Measurements from ENCODE around the gene UBE2L6.
A peak's percentile ranks its signal among the peaks of the same experiment; 100 is the strongest.
"Not testable (repeated sequence)": the region's sequence is repeated elsewhere in the genome, so short reads cannot be mapped to it uniquely, and the experiment has no call there.

The UBE2L6 gene

GRCh38 chr11:57544566-57544965, 22.9 kb downstream of the UBE2L6 start:
- DNase-seq (ENCODE audit: insufficient read length, low spot score) (peak; percentile 95), FAIRE-seq (peak; percentile 92)
- no peak for TF ChIP-seq CTCF (IDR thresholded peaks at IDR 0.05; ENCODE audit: insufficient read depth, missing control alignments)

- no peak for TF ChIP-seq CTCF (IDR thresholded peaks at IDR 0.05; ENCODE audit: insufficient read depth, missing control alignments)
- DNase-seq (ENCODE audit: insufficient read length, low spot score) (no peak), FAIRE-seq (no peak)
These were observed 23.9 kb downstream of the UBE2L6 start for GRCh38 chr11:57543593-57543992.

GRCh38 chr11:57542582-57542981, 24.9 kb downstream of the UBE2L6 start:
- FAIRE-seq = no peak
- TF ChIP-seq CTCF (IDR thresholded peaks at IDR 0.05; ENCODE audit: insufficient read depth, missing control alignments) = no peak
- DNase-seq (ENCODE audit: insufficient read length, low spot score) = no peak

- TF ChIP-seq CTCF (IDR thresholded peaks at IDR 0.05; ENCODE audit: insufficient read depth, missing control alignments) = no peak
- FAIRE-seq (no peak), DNase-seq (ENCODE audit: insufficient read length, low spot score) (no peak)
These were observed 26.3 kb downstream of the UBE2L6 start for GRCh38 chr11:57541169-57541568.

GRCh38 chr11:57539342-57539741, 28.1 kb downstream of the UBE2L6 start:
- DNase-seq (ENCODE audit: insufficient read length, low spot score) (no peak), FAIRE-seq (no peak)
- no peak for TF ChIP-seq CTCF (IDR thresholded peaks at IDR 0.05; ENCODE audit: insufficient read depth, missing control alignments)

GRCh38 chr11:57536947-57537619, 30.4 kb downstream of the UBE2L6 start, which contains the start of gene SMTNL1:
Gene SMTNL1 (plus strand): TSS chr11:57537595. CDS start chr11:57542643, 5,048 bp downstream.
- no peak for FAIRE-seq
- no peak for TF ChIP-seq CTCF (IDR thresholded peaks at IDR 0.05; ENCODE audit: insufficient read depth, missing control alignments)
- DNase-seq (ENCODE audit: insufficient read length, low spot score) = no peak

- not testable (repeated sequence) for FAIRE-seq; DNase-seq (ENCODE audit: insufficient read length, low spot score)
These were observed 33.0 kb downstream of the UBE2L6 start for GRCh38 chr11:57534449-57534848.
